Uterus (tissue), 2 donors: Measurements from ENCODE around the gene CBFB.

Experiments
- POLR2A ChIP-seq, 2 donors: fragments of 450-650 bp; IDR thresholded peaks; one replicate each; pipeline ENCODE4 v1.6.1; 2016; ENCODE audit warnings: antibody characterized with exemption in 2 of 2, mild to moderate bottlenecking in 1 of 2, moderate library complexity in 1 of 2
- TF ChIP-seq, protein P1 (sequence below), 4 experiments: fragments of 200-600 bp in 2 of 4; fragments of 450-650 bp in 2 of 4; sonication (generic) in 2 of 4; IDR thresholded peaks; one replicate each; pipeline ENCODE4 v1.5.1; 2016 to 2019; ENCODE audit warnings: antibody characterized with exemption in 4 of 4, mild to moderate bottlenecking in 2 of 4, moderate library complexity in 1 of 4

DNA sequence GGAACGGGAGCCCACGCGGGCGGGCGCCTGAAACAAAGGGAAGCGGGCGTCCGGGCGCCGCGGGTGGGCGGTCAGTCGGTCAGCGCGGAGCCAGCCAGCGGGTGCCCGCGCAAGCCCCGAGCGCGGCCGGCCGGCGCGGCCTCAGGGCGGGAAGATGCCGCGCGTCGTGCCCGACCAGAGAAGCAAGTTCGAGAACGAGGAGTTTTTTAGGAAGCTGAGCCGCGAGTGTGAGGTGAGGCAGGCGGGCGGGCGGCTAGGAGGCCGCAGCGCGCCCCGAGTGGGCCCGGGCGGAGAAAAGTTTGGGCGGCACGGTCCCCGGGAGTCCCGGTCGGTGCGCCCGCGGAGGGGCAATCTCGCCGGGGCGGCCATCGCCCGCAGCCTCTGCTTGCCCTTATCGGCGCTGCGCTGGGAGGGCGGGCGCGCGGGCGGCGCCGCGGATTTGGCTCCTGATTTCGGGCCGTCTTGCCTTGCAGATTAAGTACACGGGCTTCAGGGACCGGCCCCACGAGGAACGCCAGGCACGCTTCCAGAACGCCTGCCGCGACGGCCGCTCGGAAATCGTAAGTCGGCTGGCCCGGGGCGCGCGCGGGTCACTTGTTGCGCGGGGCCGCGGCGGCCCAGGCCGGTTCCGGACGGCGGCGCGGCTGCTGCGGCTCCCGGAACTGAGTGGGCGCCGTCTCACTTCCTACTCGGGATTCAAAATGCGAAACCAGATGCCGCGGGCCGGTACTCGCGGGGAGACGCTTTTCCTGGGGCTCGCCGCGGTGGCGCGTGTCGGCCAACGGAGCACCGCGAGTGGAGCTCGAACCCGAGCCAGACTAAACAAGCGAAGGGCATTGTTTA is 526 bp downstream of the CBFB start:
- TF ChIP-seq, protein P1, sequence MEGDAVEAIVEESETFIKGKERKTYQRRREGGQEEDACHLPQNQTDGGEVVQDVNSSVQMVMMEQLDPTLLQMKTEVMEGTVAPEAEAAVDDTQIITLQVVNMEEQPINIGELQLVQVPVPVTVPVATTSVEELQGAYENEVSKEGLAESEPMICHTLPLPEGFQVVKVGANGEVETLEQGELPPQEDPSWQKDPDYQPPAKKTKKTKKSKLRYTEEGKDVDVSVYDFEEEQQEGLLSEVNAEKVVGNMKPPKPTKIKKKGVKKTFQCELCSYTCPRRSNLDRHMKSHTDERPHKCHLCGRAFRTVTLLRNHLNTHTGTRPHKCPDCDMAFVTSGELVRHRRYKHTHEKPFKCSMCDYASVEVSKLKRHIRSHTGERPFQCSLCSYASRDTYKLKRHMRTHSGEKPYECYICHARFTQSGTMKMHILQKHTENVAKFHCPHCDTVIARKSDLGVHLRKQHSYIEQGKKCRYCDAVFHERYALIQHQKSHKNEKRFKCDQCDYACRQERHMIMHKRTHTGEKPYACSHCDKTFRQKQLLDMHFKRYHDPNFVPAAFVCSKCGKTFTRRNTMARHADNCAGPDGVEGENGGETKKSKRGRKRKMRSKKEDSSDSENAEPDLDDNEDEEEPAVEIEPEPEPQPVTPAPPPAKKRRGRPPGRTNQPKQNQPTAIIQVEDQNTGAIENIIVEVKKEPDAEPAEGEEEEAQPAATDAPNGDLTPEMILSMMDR (IDR thresholded peaks at IDR 0.05): no peak
- TF ChIP-seq POLR2A (IDR thresholded peaks at IDR 0.05): no peak
